Measurements from ENCODE around the gene STK24.

GRCh38 chr13:98575904-98576199, 1.1 kb downstream of the STK24 start:
- no peak for TF ChIP-seq EP300 (IDR thresholded peaks at IDR 0.05; ENCODE audit: borderline replicate concordance in 1 of 2, low read depth in 2 of 2, low read length in 2 of 2)
- no peak for TF ChIP-seq CTCF (IDR thresholded peaks at IDR 0.05; ENCODE audit: control extremely low read depth in 1 of 3, insufficient read depth in 1 of 3, low read depth in 1 of 3, low read length in 3 of 3)
- no peak for TF ChIP-seq RAD21 (IDR thresholded peaks at IDR 0.05 in 1 of 2, conservative IDR thresholded peaks at IDR 0.05 in 1 of 2; ENCODE audit: low read depth in 2 of 2, low read length in 2 of 2)
- TF ChIP-seq ZNF274 (IDR thresholded peaks at IDR 0.05; ENCODE audit: borderline replicate concordance, extremely low read depth, low read length) = no peak
- no peak for TF ChIP-seq CHD1 (IDR thresholded peaks at IDR 0.05; ENCODE audit: low read depth, low read length)
- TF ChIP-seq EZH2 (IDR thresholded peaks at IDR 0.05; ENCODE audit: low read depth, low read length, severe bottlenecking) = no peak
- TF ChIP-seq POLR2A (IDR thresholded peaks at IDR 0.05; ENCODE audit: control extremely low read depth in 1 of 2, low read depth in 2 of 2, low read length in 2 of 2) = no peak
- no peak for TF ChIP-seq GTF2F1 (IDR thresholded peaks at IDR 0.05; ENCODE audit: borderline replicate concordance, low read depth, low read length)
- no peak for TF ChIP-seq POLR2AphosphoS5 (IDR thresholded peaks at IDR 0.05; ENCODE audit: low read depth, low read length)
- TF ChIP-seq EGR1 (IDR thresholded peaks at IDR 0.05; ENCODE audit: borderline replicate concordance, low read depth, low read length) = no peak
- TF ChIP-seq PHF8 (conservative IDR thresholded peaks at IDR 0.05; ENCODE audit: low read depth, low read length) = no peak
